GM19452 (cell line): ENCODE data around the gene TRPM1.

Experiments
- ATAC-seq: cut with Tn5 transposase; IDR thresholded peaks from one replicate; pipeline ENCODE4 v1.9.1; 2021; ENCODE audit not compliant: unreplicated experiment

TRPM1 gene

DNA sequence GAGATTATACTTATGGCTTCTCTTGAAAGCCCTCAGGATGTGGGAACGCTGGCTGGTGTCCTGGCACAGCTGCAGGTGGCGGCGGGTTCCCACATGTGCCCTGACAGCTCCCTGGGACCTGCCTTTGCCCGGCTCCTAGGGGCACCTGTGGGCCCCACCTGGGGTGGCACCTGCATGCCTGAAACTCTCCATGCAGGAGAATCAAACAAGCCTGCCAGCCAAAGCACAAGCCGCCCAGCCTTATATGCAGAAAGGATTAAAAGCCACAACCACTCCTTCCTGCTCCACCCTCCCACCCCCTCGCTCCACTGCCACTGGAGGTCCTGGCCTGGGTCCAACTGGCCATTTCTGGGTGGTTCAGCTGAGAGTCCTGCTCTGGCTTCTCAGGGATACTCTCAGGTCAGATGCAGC is 18.1 kb downstream of the TRPM1 start:
- no peak for ATAC-seq

DNA sequence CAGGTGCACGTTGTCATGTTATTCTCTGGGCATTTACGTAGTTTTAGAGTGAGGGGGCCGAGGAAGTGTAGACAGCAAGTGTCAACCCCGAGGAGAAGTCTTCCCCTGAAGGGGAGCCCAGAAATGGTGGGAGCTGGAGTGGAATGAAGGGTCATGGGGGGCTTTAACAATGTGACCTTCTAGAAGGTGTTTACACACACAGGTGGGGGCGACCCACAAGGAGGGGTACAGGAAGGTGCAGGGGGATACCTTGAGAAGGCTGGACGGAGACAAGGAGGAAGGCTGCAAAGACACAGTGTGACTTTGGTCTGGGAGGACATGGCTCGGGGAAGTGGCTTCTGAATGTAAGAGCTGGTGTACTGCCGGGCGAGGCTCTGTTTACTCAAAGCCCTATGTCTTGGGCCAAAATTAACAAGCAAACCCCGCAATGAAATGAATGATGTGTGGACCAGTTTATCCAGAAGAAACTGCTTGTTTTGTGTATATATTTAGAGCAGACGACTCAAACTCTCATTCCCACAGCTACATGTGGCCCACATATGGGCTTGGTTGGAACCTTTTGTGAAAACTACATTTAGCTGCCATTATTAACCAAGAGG is 18.7 kb downstream of the TRPM1 start:
- no peak for ATAC-seq

DNA sequence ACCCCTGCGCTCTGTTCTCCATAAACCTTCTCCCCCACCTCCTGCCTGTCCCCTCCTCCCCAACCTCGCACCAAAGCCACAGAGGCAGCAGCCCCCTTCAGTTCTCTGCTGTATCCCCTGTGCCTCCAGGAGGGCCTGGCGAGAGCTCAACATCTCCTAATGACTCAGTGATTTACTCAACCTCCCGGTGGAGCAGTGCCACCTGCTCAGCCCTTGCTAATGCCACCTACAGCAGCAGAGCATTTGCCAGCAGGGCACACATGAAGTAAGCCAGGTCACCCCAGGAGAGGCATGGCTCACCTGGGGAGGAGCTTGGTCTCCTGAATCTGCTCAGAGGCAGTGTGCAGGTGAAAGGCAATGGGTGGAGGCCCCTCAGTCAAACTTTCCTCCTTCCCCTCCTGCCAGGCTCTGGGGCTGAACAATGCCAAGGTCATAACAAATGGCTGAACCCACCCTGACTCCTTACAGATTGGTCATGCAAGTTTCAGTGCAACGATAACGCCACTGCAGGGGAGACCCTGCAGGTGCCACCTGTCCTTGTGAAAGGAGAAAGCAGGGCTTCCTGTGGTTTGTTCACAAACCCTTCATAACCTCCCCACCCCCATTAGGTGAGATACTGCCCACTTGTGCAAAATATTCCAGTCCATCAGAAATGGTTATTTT is 19.8 kb downstream of the TRPM1 start:
- no peak for ATAC-seq

DNA sequence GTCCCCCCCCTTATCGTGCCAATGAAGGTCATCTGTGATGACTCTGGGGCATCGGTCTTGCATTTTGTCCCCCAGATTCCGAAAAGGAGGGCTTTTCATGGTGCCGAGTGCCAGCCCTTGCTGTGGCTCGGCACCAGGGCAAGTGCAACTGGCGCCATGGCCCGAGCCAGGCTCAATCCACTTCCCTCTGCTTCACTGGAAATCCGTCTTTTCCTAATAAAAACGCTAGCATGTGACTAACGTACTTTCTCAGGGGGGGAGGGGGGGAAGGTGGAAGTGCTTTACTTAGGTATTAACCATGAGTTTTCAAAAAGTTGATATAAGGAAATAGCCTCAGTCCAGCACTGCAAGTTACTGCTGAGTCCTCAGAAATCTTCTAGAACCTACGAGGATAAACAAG is 20.5 kb downstream of the TRPM1 start:
- no peak for ATAC-seq

DNA sequence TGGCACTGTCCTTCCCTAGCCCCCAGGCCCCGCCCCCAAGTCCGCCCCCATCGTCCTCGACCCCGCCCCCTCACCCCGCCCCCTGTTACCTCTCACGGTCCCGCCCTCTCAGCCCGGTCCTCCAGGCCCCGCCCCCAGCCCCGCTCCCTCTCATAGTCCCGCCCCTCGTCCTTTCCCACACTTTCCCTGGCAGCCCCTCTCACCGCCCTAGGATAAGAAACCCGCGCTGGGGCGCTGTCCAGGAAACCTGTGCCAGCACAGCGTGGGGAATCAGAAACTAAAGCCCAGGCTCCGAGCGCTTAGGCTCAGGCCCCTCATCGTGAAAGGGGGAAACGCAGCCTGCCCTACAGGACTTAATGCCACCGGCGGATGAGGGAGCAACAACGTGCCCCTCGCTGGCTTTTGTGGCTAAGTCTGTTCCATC is 20.9 kb downstream of the TRPM1 start:
- no peak for ATAC-seq

DNA sequence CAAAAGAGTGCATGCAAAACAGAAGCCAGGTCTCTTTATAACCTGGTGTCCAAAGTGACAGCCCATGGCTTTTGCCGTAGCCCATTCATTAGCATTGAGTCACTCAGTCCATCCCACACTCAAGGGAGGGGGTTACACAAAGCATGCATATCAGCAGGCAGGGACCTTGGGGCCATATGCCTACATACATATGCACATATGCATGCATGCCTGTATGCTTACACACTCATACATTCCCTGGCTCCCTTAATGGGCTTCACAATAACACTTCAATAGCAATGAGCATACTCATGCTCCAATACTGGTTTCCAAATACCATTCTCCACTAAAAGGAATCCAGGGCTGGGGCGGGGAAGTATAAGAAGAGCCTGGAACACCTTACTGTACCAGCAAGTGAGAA is 22.0 kb downstream of the TRPM1 start:
- no peak for ATAC-seq

DNA sequence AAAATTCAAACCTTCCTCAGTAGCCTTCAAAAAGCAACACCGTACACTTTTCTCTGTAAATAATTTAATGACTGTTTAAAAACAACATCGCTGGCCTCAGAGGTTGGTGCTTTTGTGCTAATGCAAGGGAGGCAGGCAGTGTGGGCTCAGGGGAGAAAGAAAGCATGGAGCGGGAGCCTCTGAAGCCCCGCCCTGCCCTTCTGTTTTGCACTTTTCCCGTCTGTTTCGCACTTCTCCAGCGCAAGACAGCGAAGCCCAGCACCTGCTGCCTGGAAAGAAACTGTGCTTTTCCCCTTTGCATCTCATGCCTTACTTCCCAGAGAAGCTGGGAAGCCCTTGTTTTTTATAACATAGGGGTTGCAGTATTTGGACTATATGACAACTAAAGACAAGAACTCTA is 23.1 kb downstream of the TRPM1 start:
- no peak for ATAC-seq

DNA sequence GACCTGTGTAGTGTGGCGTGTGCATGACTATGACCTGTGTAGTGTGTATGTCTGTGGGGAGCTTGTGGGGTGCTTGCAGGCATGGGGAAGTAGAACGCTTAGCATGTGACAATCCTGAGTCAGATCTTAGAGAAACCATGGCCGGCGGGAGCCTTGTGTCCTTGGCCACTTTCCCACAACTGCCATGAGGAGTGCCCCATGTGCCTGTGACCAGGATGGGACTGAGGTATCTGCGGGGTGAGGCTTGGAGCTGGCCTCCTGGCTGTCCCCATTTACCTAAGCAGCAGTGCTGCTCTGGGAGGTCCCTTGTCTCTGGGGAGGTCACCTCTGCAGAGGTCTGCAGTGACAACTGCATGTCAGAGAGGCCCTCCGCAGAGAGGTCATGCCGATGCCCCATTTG is 23.6 kb downstream of the TRPM1 start:
- ATAC-seq: no peak

DNA sequence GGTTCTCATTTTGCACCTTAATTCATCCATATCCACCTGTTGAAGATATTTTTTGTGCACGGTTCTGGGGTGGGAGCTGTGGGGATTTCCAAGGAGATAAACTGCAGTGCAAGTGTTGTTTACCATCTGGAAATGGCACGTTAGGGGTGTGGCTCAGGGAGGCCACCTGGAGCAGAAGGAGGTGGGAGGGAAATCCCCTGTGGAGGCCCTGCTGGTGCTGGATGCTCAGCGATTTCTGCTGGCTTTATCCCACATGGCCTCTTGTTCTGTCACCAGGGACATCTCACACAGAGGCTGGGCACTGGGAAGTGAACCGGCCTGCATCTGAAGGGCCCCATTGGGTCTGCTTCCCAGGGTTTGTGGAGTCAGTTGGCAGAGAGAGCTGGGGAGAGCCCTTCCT is 24.3 kb downstream of the TRPM1 start:
- no peak for ATAC-seq

DNA sequence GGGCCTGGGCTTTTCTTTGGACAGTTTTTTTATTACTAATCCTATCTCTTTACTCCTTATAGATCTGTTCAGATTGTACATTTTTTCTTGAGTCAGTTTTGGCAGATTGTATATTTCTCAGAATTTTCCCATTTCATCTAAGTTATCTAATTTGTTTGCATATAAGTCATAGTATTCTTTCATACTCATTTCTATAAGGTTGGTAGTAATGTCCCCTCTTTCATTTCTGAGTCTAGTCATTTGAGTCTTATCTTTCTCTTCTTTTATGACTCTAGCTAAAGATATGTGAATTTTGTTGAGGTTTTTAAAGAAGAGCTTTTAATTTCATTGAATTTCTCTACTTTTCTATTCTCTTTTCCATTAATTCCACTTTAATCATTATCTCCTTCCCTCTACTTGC is 27.2 kb downstream of the TRPM1 start:
- ATAC-seq: no peak

DNA sequence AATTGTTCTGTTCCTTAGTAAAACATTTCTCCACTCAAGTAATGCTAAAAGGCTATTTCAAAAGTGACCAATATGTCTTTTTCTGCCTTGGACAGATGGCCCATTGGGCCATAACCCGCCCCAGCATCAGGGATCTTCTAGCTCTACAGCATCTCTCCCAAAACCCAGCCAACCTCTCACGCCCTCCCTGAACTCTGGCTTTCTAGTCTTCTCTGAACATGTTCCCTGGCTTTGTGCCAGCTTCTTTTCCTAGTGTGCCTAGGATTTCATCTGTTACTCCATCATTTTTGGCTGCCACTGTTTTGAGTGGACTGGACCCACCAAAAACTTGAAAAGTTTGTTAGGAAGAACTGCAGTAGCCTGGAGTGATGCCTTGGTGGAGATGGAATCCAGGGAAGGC is 30.7 kb downstream of the TRPM1 start:
- no peak for ATAC-seq

DNA sequence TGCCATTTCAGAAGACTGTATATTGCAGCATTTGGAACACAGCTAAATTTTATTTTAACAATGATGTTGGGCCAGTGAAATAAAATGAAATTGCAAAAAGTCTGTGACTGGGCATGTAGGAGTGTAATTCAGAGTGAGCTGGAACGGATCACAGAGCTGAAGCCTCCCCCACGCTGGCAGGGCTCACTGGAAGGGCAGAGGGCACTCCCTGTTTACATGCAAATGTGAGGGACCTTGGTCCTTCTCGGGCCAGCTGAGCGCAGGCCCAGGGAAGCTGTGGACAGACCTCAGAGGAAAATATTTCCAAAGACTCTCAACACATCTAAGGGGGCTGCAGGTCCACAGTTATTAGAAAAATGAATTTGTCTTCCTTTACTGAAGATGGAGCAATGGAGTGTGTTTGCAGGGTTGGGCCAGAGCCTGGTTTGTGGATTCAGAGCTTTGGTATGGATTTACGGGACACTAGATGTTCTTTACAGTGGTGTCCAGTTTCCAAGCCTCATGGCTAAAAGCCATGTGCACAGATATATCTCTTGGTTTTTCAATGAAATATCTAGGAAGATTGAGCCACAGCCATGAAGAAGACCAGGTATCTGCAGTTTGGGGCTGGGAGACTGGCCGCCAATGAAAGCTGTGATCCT is 32.0 kb downstream of the TRPM1 start:
- ATAC-seq: no peak

DNA sequence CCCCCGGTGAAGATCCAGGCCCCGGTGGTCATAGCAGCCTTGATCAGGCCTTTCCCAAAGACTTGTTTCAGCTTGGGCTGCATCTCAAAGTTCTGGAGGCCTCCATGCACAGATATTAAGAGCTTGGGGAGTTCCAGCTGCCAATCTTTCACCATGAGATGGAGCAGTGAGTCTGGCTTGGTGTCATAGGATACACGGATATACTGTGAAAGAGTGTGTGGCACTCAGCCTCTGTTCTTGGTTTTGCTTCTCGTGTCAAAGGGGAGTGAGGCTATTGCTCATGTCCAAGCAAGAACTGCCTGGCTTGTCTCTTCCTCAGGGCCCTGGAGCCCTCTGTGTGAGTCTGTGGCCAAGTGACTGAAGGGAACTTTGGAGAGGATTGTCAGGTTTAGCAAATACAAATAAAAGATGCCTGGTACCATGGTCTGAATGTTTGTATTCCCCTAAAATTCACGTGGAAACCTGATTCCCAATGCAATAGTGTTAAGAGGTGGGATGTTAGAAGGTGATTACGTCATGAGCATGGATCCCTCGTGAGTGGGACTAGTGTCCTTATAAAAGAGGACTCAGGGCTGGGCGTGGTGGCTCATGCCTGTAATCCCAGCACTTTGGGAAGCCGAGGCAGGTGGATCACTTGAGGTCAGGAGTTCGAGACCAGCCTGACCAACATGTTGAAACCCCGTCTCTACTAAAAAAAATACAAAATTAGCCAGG is 33.5 kb downstream of the TRPM1 start:
- no peak for ATAC-seq

DNA sequence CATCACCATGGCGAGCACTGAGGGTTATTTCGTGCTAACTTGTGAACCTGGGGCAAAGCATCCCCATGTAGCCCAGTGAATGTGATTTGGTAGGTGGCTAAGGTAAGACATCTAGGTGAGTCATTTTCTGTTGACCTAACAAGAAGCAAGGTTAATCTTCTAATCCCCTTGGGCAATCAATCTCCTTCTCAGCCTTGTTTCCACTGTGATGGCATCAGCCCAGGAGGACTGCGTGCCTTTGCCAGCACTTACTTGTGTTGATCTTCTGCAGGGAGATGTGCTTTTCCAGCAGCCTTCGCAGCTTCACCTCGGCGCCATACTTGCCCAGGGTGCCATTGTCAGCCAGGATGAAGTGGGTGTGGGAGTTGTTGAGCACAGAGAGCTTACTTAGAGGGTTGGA is 35.7 kb downstream of the TRPM1 start:
- ATAC-seq: no peak

DNA sequence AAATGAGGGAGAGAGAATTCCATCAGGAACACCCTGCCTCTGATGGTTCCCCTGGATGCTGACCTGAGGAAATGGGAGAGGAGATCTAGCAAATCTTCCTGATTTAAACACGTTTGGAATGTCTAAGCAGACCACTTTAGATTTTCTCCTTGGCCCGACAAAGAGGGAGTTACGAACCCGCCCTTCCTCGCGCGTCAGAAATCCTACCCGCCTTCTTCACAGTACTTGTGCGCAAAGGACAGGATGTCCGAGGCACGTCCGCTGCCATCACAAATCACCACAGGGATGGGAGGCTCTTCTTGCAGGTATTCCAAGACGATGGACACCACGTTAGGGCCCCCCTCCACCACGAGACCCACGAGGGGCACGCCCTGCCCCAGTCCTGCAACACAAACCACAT is 38.6 kb downstream of the TRPM1 start:
- ATAC-seq: no peak

DNA sequence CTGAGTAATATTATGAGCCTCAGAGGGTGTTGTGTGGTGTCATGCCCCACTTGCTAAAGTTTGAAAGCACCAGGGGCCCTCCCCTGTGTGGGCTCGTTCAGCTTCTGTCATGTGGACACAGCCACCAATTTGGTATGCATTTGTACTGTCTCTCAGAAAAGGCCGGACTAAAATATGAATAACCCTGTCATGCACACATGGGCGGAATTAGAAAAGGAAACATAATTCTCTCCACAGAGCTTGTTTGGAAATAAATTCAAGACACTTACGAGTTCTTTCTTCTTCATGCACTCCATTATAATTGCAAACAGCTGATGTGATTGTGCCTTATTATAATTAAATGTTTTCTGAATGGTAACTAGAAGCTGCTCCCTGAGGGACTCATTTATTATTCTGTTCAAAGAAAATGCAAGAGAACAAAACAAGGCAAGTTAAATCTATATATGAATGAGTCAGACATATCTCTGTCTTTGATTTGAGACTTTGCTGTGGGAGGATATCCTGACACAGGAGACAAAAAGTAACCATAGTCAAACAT is 39.1 kb downstream of the TRPM1 start:
- no peak for ATAC-seq

DNA sequence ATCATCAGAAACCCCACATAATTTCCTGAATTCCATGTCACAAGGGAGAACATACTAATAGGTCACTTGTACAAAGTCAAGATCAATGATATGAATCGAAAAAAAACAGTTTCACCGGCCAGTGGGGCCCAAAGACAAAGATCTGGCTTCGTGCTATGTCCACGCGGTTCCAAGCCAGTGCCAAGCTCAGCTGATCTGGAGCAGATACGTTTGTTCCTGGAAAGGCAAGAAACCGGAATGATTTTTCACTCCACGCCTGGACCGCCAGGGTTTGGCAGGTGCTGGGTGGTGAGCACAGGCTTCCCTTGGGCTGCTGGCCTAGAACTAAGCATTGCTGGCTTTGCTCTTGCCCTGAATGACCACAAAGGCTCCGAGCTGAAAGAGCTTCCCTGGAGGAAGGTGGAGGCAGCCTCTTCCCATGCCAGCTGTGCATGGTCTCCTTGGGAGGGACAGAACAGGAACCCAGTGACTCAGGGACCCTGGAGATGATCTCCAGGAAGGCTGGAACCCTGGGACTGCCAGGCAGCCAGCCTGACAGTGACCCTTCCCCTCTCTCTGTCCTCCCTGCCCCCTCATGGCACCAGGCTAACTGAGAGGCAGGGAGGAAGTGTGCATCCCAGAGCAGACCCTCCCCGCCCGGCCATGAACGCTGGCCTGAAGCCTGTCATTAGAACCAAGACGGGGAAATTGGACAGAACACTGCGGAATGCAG is 40.9 kb downstream of the TRPM1 start:
- no peak for ATAC-seq

DNA sequence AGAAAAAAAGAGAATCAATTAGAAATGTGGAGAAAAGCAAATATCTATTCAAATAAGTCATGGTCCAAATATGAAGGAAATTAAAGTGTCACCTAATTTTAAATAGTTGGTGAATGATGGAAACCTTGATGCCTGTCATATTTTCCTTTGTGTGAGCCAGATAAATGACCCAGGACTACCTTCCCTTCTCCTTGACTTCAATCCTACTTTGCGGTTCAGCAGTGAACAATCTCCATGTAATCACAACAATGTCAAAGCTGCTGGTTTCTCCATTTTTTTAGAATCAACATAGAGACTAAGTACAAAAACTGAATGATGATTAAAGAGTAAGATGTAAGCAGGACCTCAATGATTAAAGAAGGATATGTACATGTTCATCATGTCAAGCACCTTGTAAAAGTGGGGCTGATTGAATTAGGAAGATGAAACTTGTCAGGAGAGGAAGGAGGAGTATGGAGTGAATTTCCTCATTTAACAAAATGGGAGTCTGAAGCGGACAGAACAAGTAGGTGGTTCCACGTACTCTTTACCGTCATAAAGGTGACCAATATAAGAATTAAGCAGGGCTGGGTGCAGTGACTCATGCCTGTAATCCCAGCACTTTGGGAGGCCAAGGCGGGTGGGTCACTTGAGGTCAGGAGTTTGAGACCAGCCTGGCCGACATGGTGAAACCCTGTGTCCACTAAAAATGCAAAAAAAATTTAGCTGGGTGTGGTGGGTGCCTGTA is 43.1 kb downstream of the TRPM1 start:
- ATAC-seq: no peak

DNA sequence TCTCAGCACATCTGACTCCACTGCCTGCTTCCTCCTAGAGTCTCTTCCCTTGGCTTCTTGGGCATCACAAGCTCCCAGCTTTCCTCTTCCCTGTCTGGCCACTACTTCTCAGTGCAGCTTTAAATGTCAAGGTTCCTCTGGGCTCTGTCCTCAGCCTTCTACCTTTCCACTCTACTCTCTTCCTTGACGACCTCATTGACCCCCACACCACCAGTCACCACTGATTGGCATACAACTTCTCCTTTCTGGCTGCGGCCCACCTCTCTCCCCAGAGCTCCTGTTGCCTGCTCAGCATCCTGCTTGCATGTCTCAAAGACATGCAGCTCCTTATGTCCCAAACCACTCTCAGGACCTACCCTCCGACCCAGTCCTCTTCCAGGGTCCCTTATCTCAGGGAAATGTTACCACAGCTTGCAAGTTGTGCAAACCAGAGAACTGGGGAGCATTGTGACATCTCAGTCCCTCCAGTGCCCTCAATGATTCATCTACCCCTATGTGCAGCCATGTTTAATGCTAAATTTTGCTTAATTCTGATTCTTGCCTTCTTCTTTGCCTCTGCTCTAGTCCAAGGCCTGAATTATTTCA is 49.9 kb downstream of the TRPM1 start:
- ATAC-seq: no peak

DNA sequence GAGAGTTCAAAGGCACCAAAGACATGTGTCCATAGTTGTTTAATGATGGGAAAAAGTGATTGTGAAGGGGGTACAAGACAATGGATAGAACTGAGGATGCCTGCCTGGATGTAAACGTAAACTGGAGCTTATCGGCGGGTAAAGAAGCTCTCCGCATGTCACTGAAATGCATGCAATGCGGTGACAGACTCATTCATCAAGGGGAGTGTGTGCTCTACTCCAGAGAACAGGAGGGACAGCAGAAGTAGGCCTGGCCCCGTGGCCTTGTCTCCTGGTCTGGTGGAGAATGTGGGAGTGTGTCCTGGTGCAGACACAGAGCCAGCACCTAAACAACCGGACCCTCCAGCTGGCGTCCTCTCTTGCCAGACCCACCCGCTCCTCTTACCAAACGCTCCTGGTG is 50.6 kb downstream of the TRPM1 start:
- ATAC-seq: no peak
